HG02623 (cell line): ENCODE results near the gene KLF15.

Experiments
- ATAC-seq: cut with Tn5 transposase; IDR thresholded peaks from one replicate; pipeline ENCODE4 v1.9.1; 2021; ENCODE audit warnings: moderate library complexity; ENCODE audit not compliant: unreplicated experiment

KLF15 gene

GRCh38 chr3:126308394-126309125, 48.6 kb downstream of the KLF15 start:
- ATAC-seq: no peak

- no peak for ATAC-seq
Observed at GRCh38 chr3:126307591-126308393, 49.4 kb downstream of the KLF15 start.

GRCh38 chr3:126306888-126307482, 50.2 kb downstream of the KLF15 start:
- ATAC-seq: no peak

- ATAC-seq: no peak
Observed at GRCh38 chr3:126306397-126306796, 50.8 kb downstream of the KLF15 start.

- ATAC-seq: no peak
Observed at GRCh38 chr3:126305427-126305826, 51.8 kb downstream of the KLF15 start.

- no peak for ATAC-seq
Observed at GRCh38 chr3:126304704-126305103, 52.5 kb downstream of the KLF15 start.

- no peak for ATAC-seq
Observed at GRCh38 chr3:126304291-126304690, 52.9 kb downstream of the KLF15 start.

GRCh38 chr3:126303272-126303671, 53.9 kb downstream of the KLF15 start:
- no peak for ATAC-seq

- ATAC-seq: no peak
Observed at GRCh38 chr3:126300761-126301481, 56.3 kb downstream of the KLF15 start.

- ATAC-seq: no peak
Observed at GRCh38 chr3:126300001-126300760, 57.0 kb downstream of the KLF15 start.

GRCh38 chr3:126295407-126295939, 61.7 kb downstream of the KLF15 start:
- ATAC-seq: no peak

GRCh38 chr3:126294211-126294808, 62.9 kb downstream of the KLF15 start:
- ATAC-seq: no peak

- no peak for ATAC-seq
Observed at GRCh38 chr3:126293370-126294082, 63.7 kb downstream of the KLF15 start.
